ENCODE measurements around the gene C5.

C5 gene

DNA sequence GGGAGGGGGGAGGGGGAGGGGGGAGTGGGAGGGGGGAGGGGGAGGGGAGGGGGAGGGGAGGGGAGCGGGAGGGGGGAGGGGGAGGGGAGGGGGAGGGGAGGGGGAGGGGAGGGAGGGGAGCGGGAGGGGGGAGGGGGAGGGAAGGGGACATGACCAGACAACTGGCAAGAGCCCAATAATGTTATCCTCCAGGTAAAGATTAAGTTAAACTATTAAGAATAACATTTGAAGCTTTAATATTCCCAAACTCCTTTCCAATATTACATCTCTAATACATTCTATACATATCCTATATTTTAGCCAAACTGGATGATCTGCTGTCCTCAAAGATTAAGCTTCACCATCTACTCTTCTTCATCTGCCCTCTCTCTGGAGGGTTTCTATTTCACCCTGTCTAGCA, 25.8 kb downstream of the C5 start:
- no peaks in the 10 kb centered on the region for H3K27me3 Mint-ChIP-seq
- H3K4me1 Mint-ChIP-seq (ENCODE audit: low read depth) = no peaks in the 10 kb centered on the region
- no peak overlapping the region for H3K4me3 Mint-ChIP-seq
- H3K36me3 Mint-ChIP-seq = peaks cover 4% of the 10 kb centered on the region
- H3K27ac Mint-ChIP-seq = no peak overlapping the region
- H3K9me3 Mint-ChIP-seq (ENCODE audit: low read depth) = no peaks in the 10 kb centered on the region

DNA sequence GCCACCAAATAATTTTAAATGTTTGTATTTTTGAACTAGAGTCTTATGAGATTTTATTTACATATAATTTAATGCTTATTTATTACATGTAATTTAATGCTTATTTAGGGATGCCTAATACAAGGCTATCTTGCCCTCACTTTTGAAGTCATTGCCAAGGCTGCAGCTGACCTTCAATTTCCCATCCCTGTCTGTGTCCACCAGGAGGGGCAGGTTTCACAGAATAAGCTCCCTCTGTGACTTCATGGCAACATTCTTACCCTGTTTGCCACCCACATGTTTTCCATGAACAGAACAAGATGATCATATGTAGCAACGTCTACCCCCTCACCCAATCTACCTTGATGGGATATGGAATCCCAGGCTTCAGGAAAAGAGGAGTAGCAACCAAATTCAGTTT, 27.0 kb downstream of the C5 start:
- no peak overlapping the region for H3K27ac Mint-ChIP-seq
- H3K36me3 Mint-ChIP-seq = peaks cover 4% of the 10 kb centered on the region
- H3K27me3 Mint-ChIP-seq = no peaks in the 10 kb centered on the region
- H3K4me1 Mint-ChIP-seq (ENCODE audit: low read depth) = no peaks in the 10 kb centered on the region
- no peak overlapping the region for H3K4me3 Mint-ChIP-seq
- no peaks in the 10 kb centered on the region for H3K9me3 Mint-ChIP-seq (ENCODE audit: low read depth)

DNA sequence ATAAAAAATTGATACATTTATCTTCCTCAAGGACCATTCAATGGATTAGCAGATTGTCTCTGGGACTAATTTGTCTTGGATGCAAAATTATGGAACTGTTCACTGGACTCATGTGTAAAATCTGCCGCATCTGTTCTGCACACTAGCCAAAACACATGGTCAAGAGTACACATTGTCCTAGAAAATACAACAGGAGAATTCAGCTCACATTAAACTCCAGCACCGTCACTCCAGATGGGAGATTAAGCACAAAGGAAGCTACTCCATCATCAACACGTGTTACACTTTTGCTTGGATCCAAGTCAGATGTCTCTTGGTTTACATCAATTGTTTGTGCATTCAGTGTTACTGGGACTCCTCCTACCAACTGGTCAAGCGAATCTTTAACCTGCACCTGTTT, 28.8 kb downstream of the C5 start:
- Mint-ChIP-seq H3K4me1 (ENCODE audit: low read depth) (no peaks in the 10 kb centered on the region), H3K9me3 (ENCODE audit: low read depth) (no peaks in the 10 kb centered on the region), H3K27me3 (no peaks in the 10 kb centered on the region), H3K4me3 (no peak overlapping the region), H3K27ac (no peak overlapping the region), H3K36me3 (no peaks in the 10 kb centered on the region)

DNA sequence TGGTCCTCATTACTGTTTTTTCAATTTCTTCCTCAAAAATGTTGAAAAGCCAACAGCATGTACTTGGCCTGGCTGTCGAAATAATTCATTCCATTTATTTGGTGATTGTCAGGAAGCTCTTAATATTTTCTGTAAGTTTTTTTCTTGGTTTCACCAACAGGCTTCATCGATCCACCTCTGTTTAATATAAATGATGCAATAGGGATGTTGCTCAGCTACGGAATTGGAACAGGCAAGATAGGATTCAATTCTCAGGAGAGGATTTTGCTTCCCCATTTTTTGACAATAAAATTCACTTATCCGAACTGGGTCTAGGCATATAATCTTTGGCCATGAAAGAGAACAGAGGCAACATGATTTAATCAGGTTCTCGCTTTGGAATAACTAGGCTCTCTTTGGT, 30.8 kb downstream of the C5 start:
- Mint-ChIP-seq H3K36me3 (no peaks in the 10 kb centered on the region), H3K27me3 (no peaks in the 10 kb centered on the region)

DNA sequence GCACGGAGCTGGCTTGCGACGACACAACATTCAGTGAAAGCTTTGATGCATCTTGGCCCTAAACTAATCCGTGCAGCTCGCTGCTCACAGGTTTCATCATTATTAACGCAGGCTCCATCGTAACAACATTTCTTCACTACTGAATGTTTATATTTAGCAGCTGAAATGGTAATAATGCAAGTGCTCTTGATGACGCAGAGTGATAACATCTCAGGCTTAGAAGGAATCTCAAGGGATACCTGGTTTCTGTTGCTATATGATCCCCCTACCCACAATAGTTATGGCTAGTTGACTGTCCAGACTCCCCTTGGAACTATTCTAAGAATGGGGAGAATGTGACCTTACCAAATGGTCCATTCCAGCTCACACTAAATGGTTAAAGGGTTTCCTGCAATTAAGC, 36.2 kb downstream of the C5 start:
- Mint-ChIP-seq H3K36me3 (no peaks in the 10 kb centered on the region), H3K4me1 (ENCODE audit: low read depth) (no peaks in the 10 kb centered on the region), H3K4me3 (no peak overlapping the region), H3K27ac (no peak overlapping the region), H3K27me3 (no peaks in the 10 kb centered on the region), H3K9me3 (ENCODE audit: low read depth) (no peaks in the 10 kb centered on the region)

More for the DNA sequence above, 30.8 kb downstream of the C5 start:
- H3K27ac Mint-ChIP-seq = no peak overlapping the region
- no peak overlapping the region for H3K4me3 Mint-ChIP-seq
- H3K9me3 Mint-ChIP-seq (ENCODE audit: low read depth) = no peaks in the 10 kb centered on the region
- no peaks in the 10 kb centered on the region for H3K4me1 Mint-ChIP-seq (ENCODE audit: low read depth)

DNA sequence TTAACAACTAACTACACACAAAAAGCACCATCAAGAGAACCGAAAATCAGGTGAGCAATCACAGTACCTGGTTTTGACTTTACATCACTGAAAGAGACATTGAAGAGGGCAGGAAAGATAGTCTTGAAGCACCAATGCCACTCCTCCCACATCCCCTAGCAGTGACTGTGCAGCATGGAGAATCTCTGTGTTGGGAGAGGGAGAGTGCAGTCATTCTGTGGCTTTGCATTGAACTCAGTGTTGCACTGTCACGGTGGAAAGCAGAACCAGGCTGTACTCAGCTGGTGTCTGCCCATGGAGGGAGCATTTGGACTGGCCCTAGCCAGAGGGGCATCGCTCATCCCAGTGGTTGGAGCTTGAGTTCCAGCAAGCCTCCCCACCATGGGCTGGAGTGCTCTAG, 40.4 kb downstream of the C5 start:
- Mint-ChIP-seq H3K4me1 (ENCODE audit: low read depth) (no peaks in the 10 kb centered on the region), H3K4me3 (no peak overlapping the region), H3K36me3 (peaks cover 7% of the 10 kb centered on the region), H3K27ac (no peak overlapping the region), H3K9me3 (ENCODE audit: low read depth) (no peaks in the 10 kb centered on the region), H3K27me3 (no peaks in the 10 kb centered on the region)

DNA sequence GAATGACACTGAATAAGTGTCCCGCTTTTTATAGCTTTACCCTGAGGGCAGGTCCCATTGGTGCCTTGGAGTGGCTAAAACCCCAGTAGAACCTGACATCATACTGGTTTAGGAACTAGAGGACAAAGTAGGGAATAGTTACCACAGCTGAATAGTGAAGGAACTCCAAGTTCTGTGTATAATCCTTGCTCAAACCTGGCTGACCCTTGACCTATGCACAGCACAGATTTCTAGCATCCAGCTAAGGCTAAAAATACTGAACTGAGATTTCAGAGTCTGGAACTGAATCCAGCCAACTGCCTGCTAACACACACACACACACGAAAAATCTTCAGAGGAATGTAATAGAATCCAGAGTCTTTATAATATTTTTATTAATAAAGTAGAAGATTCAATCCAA, 50.8 kb downstream of the C5 start:
- Mint-ChIP-seq H3K9me3 (ENCODE audit: low read depth) (no peaks in the 10 kb centered on the region), H3K27ac (no peak overlapping the region), H3K4me3 (no peak overlapping the region), H3K27me3 (no peaks in the 10 kb centered on the region), H3K4me1 (ENCODE audit: low read depth) (no peaks in the 10 kb centered on the region), H3K36me3 (no peaks in the 10 kb centered on the region)

DNA sequence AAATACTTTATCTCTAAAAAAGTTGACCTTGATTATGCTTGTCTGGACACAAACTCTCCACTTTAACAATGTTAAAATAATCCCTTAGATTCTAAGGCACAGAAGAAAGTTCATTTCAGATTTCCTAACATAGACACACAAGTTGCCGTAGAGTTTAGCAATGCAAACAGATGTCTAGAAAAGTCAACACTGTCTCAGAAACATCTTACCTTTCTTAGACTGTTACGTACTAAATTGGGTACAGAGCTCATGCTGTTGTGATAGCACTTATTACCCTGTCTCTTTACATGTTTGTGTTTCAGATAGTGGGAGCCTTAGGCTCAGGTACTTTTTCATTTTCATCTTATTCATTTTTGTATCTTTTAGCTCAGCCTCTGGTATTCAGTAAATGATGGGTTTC, 52.0 kb downstream of the C5 start:
- H3K36me3 Mint-ChIP-seq = no peaks in the 10 kb centered on the region
- H3K27me3 Mint-ChIP-seq = no peaks in the 10 kb centered on the region
- no peaks in the 10 kb centered on the region for H3K4me1 Mint-ChIP-seq (ENCODE audit: low read depth)
- H3K27ac Mint-ChIP-seq = no peak overlapping the region
- H3K9me3 Mint-ChIP-seq (ENCODE audit: low read depth) = no peaks in the 10 kb centered on the region
- H3K4me3 Mint-ChIP-seq = no peak overlapping the region

DNA sequence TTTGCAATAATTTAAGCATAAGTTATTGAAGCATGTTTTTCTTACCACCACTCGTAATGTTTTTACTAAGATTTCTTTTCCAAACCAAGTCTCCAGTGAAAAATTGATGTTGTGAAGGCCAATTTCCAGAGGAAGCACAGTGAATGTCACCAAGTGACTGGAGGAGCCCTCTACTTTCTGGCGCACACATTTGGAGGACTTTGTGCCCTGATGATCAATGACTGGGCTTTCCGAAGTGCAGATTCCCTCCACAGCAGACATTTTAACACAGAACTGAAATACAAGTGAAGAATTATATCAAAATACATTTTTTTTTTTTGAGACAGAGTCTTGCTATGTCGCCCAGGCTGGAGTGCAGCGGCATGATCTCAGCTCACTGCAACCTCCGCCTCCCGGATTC, 52.6 kb downstream of the C5 start:
- no peaks in the 10 kb centered on the region for H3K36me3 Mint-ChIP-seq
- no peaks in the 10 kb centered on the region for H3K4me1 Mint-ChIP-seq (ENCODE audit: low read depth)
- no peaks in the 10 kb centered on the region for H3K9me3 Mint-ChIP-seq (ENCODE audit: low read depth)
- H3K4me3 Mint-ChIP-seq = no peak overlapping the region
- no peaks in the 10 kb centered on the region for H3K27me3 Mint-ChIP-seq
- no peak overlapping the region for H3K27ac Mint-ChIP-seq

DNA sequence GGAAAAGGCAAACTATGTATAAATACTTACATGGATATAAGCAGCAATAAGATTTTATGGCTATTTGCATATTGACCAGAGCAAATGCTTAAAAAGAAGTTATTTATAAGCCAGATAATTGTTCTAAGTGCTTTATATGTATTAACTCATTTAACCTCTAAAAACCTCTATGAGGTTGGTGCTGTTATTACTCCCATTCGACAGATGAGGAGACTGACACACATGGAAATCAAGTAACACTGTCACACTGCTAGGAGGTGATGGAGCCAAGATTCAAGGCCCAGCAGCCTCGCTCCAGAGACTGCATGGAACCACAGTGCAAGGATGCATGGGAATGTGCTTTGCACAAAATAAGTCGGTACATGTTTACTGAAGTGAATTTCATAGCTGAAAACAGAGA, 53.7 kb downstream of the C5 start:
- Mint-ChIP-seq H3K27me3 (no peaks in the 10 kb centered on the region), H3K4me3 (no peak overlapping the region), H3K4me1 (ENCODE audit: low read depth) (no peaks in the 10 kb centered on the region), H3K9me3 (ENCODE audit: low read depth) (no peaks in the 10 kb centered on the region), H3K36me3 (no peaks in the 10 kb centered on the region), H3K27ac (no peak overlapping the region)

DNA sequence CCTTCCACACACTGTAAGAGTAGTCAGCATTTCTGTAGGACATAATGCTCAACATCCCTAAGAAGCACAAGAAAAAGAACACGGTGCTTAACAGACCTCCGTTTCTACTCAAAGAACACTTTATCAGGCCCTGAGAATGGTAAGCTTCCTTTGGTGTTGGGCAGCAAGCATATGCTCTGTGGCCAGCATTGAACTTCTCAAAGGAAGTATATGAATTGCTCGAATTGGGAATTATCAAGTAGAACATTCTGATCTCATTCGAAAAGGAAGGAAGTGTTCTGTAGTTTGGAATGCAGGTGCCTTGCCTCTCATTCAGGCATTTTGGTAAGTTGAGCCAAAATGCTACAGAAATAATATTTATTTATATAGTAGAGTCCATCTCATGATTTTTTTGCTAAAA, 61.0 kb downstream of the C5 start:
- no peak overlapping the region for H3K27ac Mint-ChIP-seq
- no peaks in the 10 kb centered on the region for H3K4me1 Mint-ChIP-seq (ENCODE audit: low read depth)
- H3K9me3 Mint-ChIP-seq (ENCODE audit: low read depth) = no peaks in the 10 kb centered on the region
- no peaks in the 10 kb centered on the region for H3K27me3 Mint-ChIP-seq
- H3K36me3 Mint-ChIP-seq = peaks cover 3% of the 10 kb centered on the region
- H3K4me3 Mint-ChIP-seq = no peak overlapping the region

DNA sequence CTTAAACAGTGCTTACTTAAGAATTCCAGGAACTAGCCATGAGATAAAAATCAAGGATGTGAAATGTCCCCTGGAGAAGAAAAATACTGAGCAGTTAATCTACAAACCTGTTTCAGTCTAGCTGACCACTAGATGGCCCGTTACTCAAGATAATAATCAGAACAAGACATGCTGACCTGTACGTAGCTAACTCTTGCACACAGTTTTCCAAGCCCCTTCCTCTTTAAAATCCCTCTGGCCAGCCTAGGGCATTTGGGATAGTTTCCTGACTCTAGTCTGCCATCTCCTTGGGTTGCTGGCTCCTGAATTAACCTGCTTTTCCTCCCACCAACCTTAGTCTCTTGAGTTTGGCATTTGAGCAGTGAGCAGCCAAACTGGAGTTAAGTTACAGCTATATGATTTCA, 64.3 kb downstream of the C5 start:
- Mint-ChIP-seq H3K9me3 (ENCODE audit: low read depth) (no peaks in the 10 kb centered on the region), H3K4me1 (ENCODE audit: low read depth) (peaks cover 4% of the 10 kb centered on the region), H3K27ac (no peak overlapping the region), H3K27me3 (no peaks in the 10 kb centered on the region), H3K4me3 (no peak overlapping the region), H3K36me3 (peaks cover 3% of the 10 kb centered on the region)

DNA sequence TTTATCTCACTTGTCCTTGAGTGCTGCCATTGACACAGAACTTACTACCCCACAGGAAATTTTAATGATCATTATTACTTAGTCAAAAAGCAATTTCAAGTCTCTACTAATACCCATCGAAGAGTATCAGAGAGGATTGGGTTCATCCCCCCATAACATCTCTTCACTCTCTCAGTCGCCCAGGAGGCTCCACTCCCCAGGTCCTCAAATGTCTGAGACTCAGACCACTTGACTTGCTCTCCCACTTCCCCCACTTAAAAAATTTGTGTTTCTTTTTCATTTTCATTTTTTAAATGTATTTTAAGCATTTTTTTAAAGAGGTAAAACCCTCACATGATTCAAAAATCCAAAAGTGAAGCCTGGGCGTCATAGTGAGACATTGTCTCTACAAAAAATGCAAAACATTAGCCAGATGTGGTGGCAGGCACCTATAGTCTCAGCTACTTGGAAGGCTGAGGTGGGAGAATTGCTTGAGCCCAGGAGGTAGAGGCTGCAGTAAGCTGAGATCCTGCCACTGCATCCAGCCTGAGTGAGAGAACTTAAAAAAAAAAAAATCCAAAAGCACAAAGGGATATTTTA, 66.7 kb downstream of the C5 start:
- Mint-ChIP-seq H3K9me3 (ENCODE audit: low read depth) (no peaks in the 10 kb centered on the region), H3K36me3 (no peaks in the 10 kb centered on the region), H3K27ac (no peak overlapping the region), H3K4me3 (no peak overlapping the region), H3K27me3 (no peaks in the 10 kb centered on the region), H3K4me1 (ENCODE audit: low read depth) (peaks cover 4% of the 10 kb centered on the region)

DNA sequence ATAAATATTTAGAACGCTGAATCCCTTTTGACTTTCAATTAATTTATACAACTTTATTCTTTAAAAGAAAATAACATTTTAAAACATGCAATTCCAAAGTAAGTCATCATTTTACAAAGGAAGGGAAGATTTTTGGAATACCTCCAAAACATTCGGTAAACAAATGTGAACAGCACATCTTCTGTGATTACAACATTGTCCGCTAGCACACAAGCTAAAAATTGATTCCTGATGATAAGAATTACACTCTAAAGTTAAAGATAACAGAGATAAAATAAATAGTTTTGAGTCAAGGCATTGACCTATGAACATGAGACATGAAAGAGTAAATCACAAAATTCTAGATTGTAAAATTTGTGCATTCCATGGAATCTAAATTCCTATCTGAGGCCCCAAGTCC, 67.2 kb downstream of the C5 start:
- Mint-ChIP-seq H3K4me3 (no peak overlapping the region), H3K4me1 (ENCODE audit: low read depth) (peaks cover 4% of the 10 kb centered on the region), H3K27ac (no peak overlapping the region), H3K36me3 (no peaks in the 10 kb centered on the region), H3K9me3 (ENCODE audit: low read depth) (no peaks in the 10 kb centered on the region), H3K27me3 (no peaks in the 10 kb centered on the region)

DNA sequence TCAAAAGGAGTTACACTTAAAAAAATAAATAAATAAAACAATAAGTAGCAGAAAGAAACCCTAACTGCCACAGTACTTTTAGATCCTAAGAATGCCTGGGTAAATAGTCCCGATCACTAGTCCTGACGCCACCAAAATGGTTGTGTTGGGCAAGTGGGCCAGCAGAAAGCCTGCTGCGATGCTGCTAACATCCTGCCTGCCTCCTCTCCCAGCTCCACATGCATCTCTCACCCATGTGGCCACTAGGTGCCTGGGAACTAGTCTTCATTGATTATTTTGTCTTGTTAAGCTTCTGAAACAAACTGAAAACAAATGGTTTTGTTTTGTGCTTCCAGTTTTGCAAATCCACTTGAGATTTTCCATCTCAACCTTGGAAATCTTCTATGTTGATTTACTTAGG, 69.1 kb downstream of the C5 start:
- Mint-ChIP-seq H3K9me3 (ENCODE audit: low read depth) (no peaks in the 10 kb centered on the region), H3K27me3 (no peaks in the 10 kb centered on the region), H3K27ac (no peak overlapping the region), H3K36me3 (no peaks in the 10 kb centered on the region), H3K4me1 (ENCODE audit: low read depth) (peaks cover 6% of the 10 kb centered on the region), H3K4me3 (no peak overlapping the region)

DNA sequence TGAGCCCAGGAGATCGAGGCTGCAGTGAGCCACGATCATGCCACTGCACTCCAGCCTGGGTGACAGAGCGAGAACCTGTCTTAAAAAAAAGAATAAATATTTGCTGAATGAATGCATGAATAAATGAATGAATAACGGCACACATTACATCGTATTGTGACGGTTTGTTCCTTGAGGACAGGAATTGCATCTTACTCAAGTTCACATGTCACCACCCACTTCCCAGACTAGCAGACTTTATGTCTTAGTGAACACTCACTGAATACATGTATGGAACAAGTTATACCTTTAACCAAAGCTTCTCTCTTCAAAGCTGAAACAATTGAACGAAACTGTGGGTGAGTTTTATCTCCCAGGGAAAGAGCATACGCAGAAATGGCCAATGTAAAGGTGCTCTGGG, 70.3 kb downstream of the C5 start:
- peaks cover 17% of the 10 kb centered on the region for H3K4me1 Mint-ChIP-seq (ENCODE audit: low read depth)
- no peak overlapping the region for H3K4me3 Mint-ChIP-seq
- no peaks in the 10 kb centered on the region for H3K27me3 Mint-ChIP-seq
- H3K27ac Mint-ChIP-seq = no peak overlapping the region
- no peaks in the 10 kb centered on the region for H3K9me3 Mint-ChIP-seq (ENCODE audit: low read depth)
- H3K36me3 Mint-ChIP-seq = no peaks in the 10 kb centered on the region

DNA sequence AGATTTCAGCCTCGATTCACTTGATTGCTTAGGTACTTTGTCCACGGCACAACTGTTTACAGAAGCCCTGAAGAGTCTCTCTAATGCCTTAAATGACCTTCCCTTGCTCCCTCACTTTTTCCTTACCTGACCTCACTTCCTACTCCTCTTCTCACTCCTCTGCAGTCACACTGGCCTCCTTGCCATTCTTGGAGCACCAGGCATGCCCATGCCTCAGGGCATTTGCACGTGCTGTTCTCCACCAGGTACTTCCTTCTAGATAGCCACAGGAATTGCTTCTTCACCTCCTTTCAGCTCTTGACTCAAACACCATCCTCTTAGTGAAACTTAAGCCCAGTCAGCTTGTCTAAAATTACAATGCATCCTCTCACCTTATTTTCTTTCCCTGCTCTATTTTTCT, 71.1 kb downstream of the C5 start:
- Mint-ChIP-seq H3K4me1 (ENCODE audit: low read depth) (peaks cover 22% of the 10 kb centered on the region), H3K27ac (no peak overlapping the region)

More for the DNA sequence above, 71.1 kb downstream of the C5 start:
- no peaks in the 10 kb centered on the region for H3K9me3 Mint-ChIP-seq (ENCODE audit: low read depth)
- H3K4me3 Mint-ChIP-seq = no peak overlapping the region
- no peaks in the 10 kb centered on the region for H3K27me3 Mint-ChIP-seq
- H3K36me3 Mint-ChIP-seq = no peaks in the 10 kb centered on the region

Data from activated naive CD8-positive, alpha-beta T cell (primary cell).